ENCODE data around the gene SLX4IP.

GRCh38 chr20:10483691-10484090 is 48.6 kb downstream of the SLX4IP start:
- TF ChIP-seq POLR2AphosphoS5 (IDR thresholded peaks at IDR 0.05; ENCODE audit: low read depth, low read length) (no peak), SIN3A (IDR thresholded peaks at IDR 0.05; ENCODE audit: borderline replicate concordance, insufficient read depth, low read length) (no peak), TAF1 (IDR thresholded peaks at IDR 0.05; ENCODE audit: borderline replicate concordance, insufficient read depth, low read length) (no peak), REST (IDR thresholded peaks at IDR 0.05; ENCODE audit: insufficient read depth in 1 of 2, low read depth in 2 of 2, low read length in 2 of 2) (no peak), FOXP2 (optimal IDR thresholded peaks at IDR 0.05; ENCODE audit: borderline replicate concordance, extremely low read depth, extremely low read length, insufficient read depth) (no peak)

Data from PFSK-1 (cell line).